LNCAP (cell line): ENCODE results near the gene DFFB.

Experiments
- CTCF ChIP-seq: fragments of 450-650 bp; IDR thresholded peaks from 2 replicates; pipeline ENCODE4 v1.5.1; 2017; ENCODE audit warnings: mild to moderate bottlenecking

The DFFB gene

GRCh38 chr1:3926956-3927355 is 69.7 kb downstream of the DFFB start:
- no peak for TF ChIP-seq CTCF

DNA sequence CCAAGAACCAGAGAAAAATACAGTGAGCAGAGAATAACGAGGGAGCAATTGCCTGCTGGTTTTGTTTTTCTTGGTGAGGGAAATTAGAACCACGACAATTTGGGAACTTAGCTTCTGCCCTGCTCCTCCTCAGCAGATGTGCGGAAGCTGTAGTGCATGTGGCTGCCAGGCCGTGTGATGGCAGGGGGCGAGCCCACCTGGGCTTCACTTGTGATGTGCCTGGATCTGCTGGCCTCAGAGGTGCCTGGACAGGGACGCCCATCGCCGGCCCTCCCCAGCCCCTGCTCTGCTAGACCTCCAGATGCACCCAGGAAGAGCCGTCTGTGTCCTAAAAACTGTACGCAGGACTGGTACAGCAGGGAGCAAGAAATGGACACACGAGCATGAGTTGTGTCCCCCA is 71.3 kb downstream of the DFFB start:
- no peak for TF ChIP-seq CTCF

- no peak for TF ChIP-seq CTCF
Measured at GRCh38 chr1:3929126-3929525, 71.8 kb downstream of the DFFB start.

GRCh38 chr1:3930301-3931006 is 73.2 kb downstream of the DFFB start:
- no peak for TF ChIP-seq CTCF

DNA sequence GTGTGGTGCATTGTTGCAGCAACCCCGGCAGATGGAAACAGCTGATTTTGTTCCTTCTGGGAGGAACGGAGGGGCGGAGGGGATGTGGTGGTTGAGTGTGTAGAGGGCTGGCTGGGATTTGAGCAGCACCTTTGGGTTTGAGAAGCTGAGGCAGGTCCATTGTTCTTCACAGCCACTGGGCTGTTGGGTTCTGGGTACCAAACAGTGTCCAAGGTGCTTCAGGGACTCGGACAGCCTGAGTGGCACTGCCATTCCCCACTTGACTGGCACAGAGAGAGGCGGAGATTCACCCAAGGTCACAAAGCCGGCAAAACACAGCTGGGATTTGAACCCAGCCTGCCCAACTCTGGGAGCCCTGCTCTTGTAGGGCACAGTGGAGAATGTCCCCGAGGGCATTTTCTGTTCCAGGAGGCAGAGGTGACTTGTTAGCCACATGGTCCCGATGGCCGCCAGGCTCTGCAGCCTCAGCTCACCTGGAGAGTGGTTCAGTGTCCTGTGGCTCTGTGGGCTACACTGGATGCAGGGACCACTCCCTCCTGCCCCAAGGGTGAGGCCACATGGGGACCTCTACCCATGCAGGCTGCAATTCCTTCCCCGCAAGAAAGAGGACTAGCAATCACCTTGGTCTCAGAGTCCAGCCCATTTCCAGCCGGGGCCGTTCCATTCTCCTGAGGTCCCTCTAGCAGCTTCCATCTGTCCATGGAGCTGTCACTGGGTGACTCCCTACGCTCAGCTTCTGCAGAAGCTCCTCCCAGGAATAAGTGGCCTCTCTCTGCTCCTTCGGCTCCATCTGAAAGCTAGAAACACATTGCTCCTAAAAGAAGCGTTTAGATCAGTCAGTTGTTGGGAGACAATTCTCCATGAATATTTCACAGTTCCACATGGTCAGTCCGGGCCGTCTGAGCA is 74.0 kb downstream of the DFFB start:
- no peak for TF ChIP-seq CTCF

DNA sequence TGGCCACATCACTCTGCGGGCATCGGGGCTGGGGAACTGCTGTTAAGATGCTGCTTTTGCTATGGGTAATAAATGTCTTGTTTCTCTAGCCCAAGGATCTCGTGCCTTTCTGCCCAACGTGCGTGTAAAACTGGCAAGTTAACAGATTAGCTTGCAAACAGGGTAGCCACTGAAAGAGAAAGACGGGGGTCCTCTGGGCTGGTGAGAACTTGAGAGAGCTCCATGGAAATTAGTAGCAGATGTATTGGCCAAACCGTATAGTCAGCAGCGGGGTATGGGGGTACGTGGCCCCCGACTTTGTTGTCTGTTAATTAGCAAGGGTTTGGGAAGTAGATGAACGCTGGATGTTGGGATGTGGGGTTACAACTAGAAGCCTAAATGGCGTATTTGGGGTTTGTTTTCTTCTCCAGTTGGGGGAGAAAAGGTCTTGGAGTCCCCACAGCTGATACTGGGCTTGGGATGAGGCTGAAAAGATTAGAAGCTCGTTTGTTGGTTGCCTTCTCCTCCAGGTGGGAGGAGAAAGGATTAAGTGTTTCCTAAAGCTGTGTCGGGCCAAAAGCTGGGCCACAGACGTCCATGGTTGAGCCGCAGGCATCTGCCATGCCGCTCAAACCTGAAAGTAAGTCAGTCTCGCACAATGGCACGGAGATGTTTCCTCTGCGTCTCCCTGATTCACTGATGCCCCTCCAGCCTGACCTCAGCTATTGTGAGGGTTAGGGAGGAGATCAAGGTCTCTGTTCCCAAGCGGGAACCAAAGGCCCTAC is 75.1 kb downstream of the DFFB start:
- no peak for TF ChIP-seq CTCF
